Caco-2 (cell line): ENCODE measurements around the gene ANGEL2. TPM values are rescaled to one million over a fixed set of nuclear protein-coding genes. Genes with fewer than 3 reads are reported as not detected.
A peak's percentile ranks its signal among the peaks of the same experiment; 100 is the strongest.

ENCODE experiments used
- BruUV-seq: library from RNA; stranded (reverse); fragments of 400-500 nt; replicated peaks from 2 replicates; lab custom pipeline; 2021; lab: Mats Ljungman, UMichigan
- CTCF ChIA-PET: fragments of 300-600 bp; sonication (Branson Sonifier 250); formaldehyde crosslinking; loops from one replicate; lab custom pipeline; 2022; ENCODE audit warnings: antibody characterized with exemption; lab: Charles Lee
- POLR2A ChIA-PET: fragments of 300-600 bp; sonication (Branson Sonifier 250); formaldehyde crosslinking; loops from one replicate; lab custom pipeline; 2022; ENCODE audit warnings: antibody characterized with exemption; lab: Charles Lee
- DNase-seq, 2 experiments: peaks; one replicate each; pipeline versions ENCODE4 v3.0.0 to v3.0.0-alpha.2; 2020 to 2022
- H3K27me3 ChIP-seq: replicated peaks from 2 replicates; pipeline ENCODE4 v1.6.0; 2011; ENCODE audit warnings: low read length; ENCODE audit not compliant: control insufficient read depth, insufficient read depth
- H3K36me3 ChIP-seq: 2 replicates; pipeline ENCODE4 v1.5.1; 2011; ENCODE audit warnings: low read length; ENCODE audit not compliant: control insufficient read depth, insufficient read depth
- H3K4me1 ChIP-seq: fragments of 250-450 bp; sonication (Bioruptor Pico); 2 replicates; pipeline ENCODE4 v1.5.1; 2020; ENCODE audit warnings: mild to moderate bottlenecking
- H3K4me3 ChIP-seq: 2 replicates; pipeline ENCODE4 v1.5.1; 2011; ENCODE audit warnings: low read depth, mild to moderate bottlenecking, control low read depth, low read length
- H3K9me3 ChIP-seq: fragments of 250-450 bp; sonication (Bioruptor Pico); 2 replicates; pipeline ENCODE4 v1.5.1; 2020; ENCODE audit warnings: mild to moderate bottlenecking, moderate library complexity
- H3K27ac Mint-ChIP-seq: one replicate; pipeline ENCODE4 v1.8.0; 2022; ENCODE audit warnings: mixed read lengths; ENCODE audit not compliant: unreplicated experiment
- H3K27me3 Mint-ChIP-seq: one replicate; pipeline ENCODE4 v1.8.0; 2022; ENCODE audit warnings: mixed read lengths; ENCODE audit not compliant: insufficient read depth, unreplicated experiment
- H3K36me3 Mint-ChIP-seq: one replicate; pipeline ENCODE4 v1.8.0; 2022; ENCODE audit warnings: mild to moderate bottlenecking, mixed read lengths; ENCODE audit not compliant: insufficient read depth, unreplicated experiment
- H3K4me1 Mint-ChIP-seq: one replicate; pipeline ENCODE4 v1.8.0; 2022; ENCODE audit warnings: low read depth, mixed read lengths; ENCODE audit not compliant: unreplicated experiment
- H3K4me3 Mint-ChIP-seq: one replicate; pipeline ENCODE4 v1.8.0; 2022; ENCODE audit warnings: mild to moderate bottlenecking, moderate library complexity, mixed read lengths; ENCODE audit not compliant: unreplicated experiment
- H3K9me3 Mint-ChIP-seq: one replicate; pipeline ENCODE4 v1.8.0; 2022; ENCODE audit warnings: mixed read lengths; ENCODE audit not compliant: unreplicated experiment
- intact Hi-C: fragments of 100-400 bp; cut with micrococcal nuclease; formaldehyde crosslinking; loops from one replicate; pipeline ENCODE4 v1.10.0; 2022; ENCODE audit not compliant: unreplicated experiment
- total RNA-seq: library from RNA; stranded (reverse); gene quantifications from 2 replicates; pipeline ENCODE4 v1.2.3, GENCODE V29; 2022
- TF ChIP-seq, protein P1 (sequence below), 2 experiments: fragments of 200-600 bp in 1 of 2; IDR thresholded peaks; 1 replicate in 1 of 2; 2 replicates in 1 of 2; pipeline versions ENCODE4 v1.5.1 to v1.8.0; 2011 to 2022; ENCODE audit warnings: antibody characterized with exemption in 1 of 2, control low read depth in 1 of 2, inconsistent platforms in 1 of 2, low read depth in 1 of 2, low read length in 1 of 2, mild to moderate bottlenecking in 1 of 2, moderate library complexity in 1 of 2; ENCODE audit not compliant: insufficient read depth in 1 of 2, severe bottlenecking in 1 of 2, unreplicated experiment in 1 of 2

ANGEL2 gene
- total RNA-seq, 1 experiment from 2014 or later = 34.8 TPM

DNA sequence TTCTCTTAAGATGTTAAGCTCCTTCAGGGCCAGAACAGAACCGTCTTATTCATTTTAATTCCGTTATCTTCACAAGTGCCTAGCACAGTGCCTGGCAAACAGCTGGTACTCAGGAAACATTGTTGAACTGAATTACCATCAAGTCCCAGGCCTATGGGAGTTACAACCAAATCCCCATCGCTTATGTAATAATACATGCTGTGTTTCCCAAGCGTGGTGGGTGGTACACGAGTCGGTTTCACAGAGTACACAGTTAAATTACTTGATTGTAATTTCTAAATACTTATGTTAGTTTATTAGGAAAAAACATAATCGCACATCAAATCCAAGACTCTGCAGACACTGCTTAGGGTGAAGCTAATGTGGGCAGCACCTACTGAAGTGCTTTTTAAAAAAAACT lies 1.0 kb downstream of the ANGEL2 start:
- H3K36me3 ChIP-seq = no peaks in the 10 kb centered on the region
- TF ChIP-seq, protein P1, sequence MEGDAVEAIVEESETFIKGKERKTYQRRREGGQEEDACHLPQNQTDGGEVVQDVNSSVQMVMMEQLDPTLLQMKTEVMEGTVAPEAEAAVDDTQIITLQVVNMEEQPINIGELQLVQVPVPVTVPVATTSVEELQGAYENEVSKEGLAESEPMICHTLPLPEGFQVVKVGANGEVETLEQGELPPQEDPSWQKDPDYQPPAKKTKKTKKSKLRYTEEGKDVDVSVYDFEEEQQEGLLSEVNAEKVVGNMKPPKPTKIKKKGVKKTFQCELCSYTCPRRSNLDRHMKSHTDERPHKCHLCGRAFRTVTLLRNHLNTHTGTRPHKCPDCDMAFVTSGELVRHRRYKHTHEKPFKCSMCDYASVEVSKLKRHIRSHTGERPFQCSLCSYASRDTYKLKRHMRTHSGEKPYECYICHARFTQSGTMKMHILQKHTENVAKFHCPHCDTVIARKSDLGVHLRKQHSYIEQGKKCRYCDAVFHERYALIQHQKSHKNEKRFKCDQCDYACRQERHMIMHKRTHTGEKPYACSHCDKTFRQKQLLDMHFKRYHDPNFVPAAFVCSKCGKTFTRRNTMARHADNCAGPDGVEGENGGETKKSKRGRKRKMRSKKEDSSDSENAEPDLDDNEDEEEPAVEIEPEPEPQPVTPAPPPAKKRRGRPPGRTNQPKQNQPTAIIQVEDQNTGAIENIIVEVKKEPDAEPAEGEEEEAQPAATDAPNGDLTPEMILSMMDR (IDR thresholded peaks at IDR 0.05; ENCODE audit: insufficient read depth in 1 of 2, low read depth in 1 of 2, low read length in 1 of 2, severe bottlenecking in 1 of 2, unreplicated experiment in 1 of 2) = no peak
- POLR2A ChIA-PET = interaction anchor here (0.6 kb wide), 1 partner anchor 314 kb away, joined by 3 read pairs; no protein-coding TSS in a partner anchor
- no peaks in the 10 kb centered on the region for H3K4me1 Mint-ChIP-seq
- intact Hi-C loops = loop anchor here (1.0 to 10.0 kb wide), 3 partner anchors 37 to 410 kb away; partner anchors contain the start of genes ATF3, FLVCR1 and RPS6KC1
- no peaks in the 10 kb centered on the region for H3K9me3 ChIP-seq
- H3K9me3 Mint-ChIP-seq = no peaks in the 10 kb centered on the region
- CTCF ChIA-PET = no interaction called here
- no peaks in the 10 kb centered on the region for H3K27me3 Mint-ChIP-seq
- H3K4me1 ChIP-seq = peaks cover 3% of the 10 kb centered on the region; the same call in 1 of the 2 replicates
- peak overlapping the region; percentile 95 for H3K4me3 Mint-ChIP-seq
- peak in 1 of 2 experiments; percentile 7 for DNase-seq
- no TSS peak for BruUV-seq
- peak overlapping the region; percentile 87 for H3K27ac Mint-ChIP-seq
- peak overlapping the region; percentile 87 for H3K4me3 ChIP-seq
- peaks cover 7% of the 10 kb centered on the region for H3K36me3 Mint-ChIP-seq
- no peaks in the 10 kb centered on the region for H3K27me3 ChIP-seq

DNA sequence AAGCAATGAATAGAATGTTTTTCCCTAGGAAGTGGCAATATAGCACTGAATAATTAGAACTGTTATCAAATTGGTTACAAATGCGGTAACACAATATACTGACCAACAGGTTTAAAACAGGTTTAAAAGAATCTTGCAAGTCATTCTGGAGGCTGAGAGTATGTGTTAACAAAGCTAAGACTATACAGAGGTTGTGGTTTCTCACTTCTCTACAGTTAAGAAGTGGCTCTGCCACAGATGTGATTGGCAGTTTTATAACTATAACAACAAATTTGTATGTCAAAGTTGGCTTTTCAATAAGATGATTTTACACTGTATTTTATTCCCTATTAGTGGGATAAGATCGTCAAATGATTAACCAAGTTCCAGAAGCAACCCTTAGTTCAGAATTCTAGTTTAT lies 7.1 kb downstream of the ANGEL2 start:
- H3K9me3 ChIP-seq = no peaks in the 10 kb centered on the region
- intact Hi-C loops = no loop called here
- H3K36me3 ChIP-seq = peaks cover 3% of the 10 kb centered on the region
- H3K27me3 ChIP-seq = no peaks in the 10 kb centered on the region
- H3K4me3 ChIP-seq = no peak overlapping the region
- DNase-seq = no peak
- Mint-ChIP-seq H3K27me3 (no peaks in the 10 kb centered on the region), H3K27ac (no peak overlapping the region), H3K4me1 (no peaks in the 10 kb centered on the region), H3K9me3 (no peaks in the 10 kb centered on the region), H3K36me3 (peaks cover 46% of the 10 kb centered on the region), H3K4me3 (no peak overlapping the region)
- no peaks in the 10 kb centered on the region for H3K4me1 ChIP-seq
- ChIA-PET POLR2A (no interaction called here), CTCF (no interaction called here)
- TF ChIP-seq, protein P1 (IDR thresholded peaks at IDR 0.05; ENCODE audit: insufficient read depth in 1 of 2, low read depth in 1 of 2, low read length in 1 of 2, severe bottlenecking in 1 of 2, unreplicated experiment in 1 of 2) = no peak
- no TSS peak for BruUV-seq

DNA sequence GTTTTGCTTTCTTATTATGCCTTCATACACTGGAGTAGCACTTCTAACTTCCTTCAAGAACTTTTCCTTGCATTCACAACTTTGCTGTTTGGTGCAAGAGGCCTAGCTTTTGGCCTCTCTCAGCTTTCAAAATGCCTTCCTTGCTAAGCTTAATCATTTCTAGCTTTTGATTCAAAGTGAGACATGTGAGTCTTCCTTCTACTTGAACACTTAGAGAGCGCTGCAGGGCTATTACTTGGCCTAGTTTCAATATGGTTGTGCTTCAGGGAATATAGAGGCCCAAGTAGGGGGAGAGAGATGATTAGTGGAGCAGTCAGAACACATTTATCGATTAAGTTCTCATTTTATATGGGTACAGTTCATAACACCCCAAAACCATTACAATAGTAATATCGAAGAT lies 12.4 kb downstream of the ANGEL2 start:
- no TSS peak for BruUV-seq
- Mint-ChIP-seq H3K4me3 (no peak overlapping the region), H3K9me3 (no peaks in the 10 kb centered on the region), H3K27me3 (no peaks in the 10 kb centered on the region), H3K27ac (no peak overlapping the region), H3K36me3 (peaks cover 57% of the 10 kb centered on the region), H3K4me1 (no peaks in the 10 kb centered on the region)
- intact Hi-C loops = no loop called here
- no peaks in the 10 kb centered on the region for H3K27me3 ChIP-seq
- no peak for DNase-seq
- POLR2A ChIA-PET = no interaction called here
- H3K4me3 ChIP-seq = no peak overlapping the region
- H3K36me3 ChIP-seq = peaks cover 3% of the 10 kb centered on the region
- no peaks in the 10 kb centered on the region for H3K9me3 ChIP-seq
- no peaks in the 10 kb centered on the region for H3K4me1 ChIP-seq
- CTCF ChIA-PET = no interaction called here
- TF ChIP-seq, protein P1 (IDR thresholded peaks at IDR 0.05; ENCODE audit: insufficient read depth in 1 of 2, low read depth in 1 of 2, low read length in 1 of 2, severe bottlenecking in 1 of 2, unreplicated experiment in 1 of 2) = no peak
